Kidney glomerular epithelial cell (primary cell): ENCODE results near the gene ILKAP.

Source experiments
- DNase-seq: peaks from one replicate; lab custom pipeline; 2025; lab: John Stamatoyannopoulos, UW

The ILKAP gene

GRCh38 chr2:238164906-238165287, 38.6 kb downstream of the ILKAP start:
- no peak for DNase-seq

DNA sequence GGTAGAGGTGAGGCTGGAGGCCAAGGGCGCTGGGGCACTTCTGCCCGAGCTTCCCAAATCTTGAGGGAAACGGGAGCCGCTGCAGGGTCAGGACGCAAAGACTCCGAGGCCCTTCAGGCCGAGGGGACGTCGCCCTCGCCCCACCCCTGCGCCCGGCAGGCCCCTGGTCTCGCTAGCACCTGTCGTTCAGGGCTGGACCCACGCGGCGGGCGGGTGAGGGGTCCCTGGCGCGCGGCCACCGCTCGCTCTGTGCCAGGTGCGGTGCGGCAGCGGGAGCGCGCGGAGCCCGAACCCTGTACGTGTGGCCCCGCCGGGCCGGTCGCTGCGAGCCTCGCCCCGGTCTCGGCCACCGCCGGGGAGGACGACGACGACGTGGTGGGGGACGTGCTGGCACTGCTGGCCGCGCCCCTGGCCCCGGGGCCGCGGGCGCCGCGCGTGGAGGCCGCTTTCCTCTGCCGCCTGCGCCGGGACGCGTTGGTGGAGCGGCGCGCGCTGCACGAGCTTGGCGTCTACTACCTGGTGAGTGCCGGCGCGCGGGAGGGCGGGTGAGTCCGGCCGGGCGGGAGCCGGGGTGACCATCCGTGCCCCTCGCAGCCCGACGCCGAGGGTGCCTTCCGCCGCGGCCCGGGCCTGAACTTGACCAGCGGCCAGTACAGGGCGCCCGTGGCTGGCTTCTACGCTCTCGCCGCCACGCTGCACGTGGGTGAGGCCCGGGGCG, 39.9 kb downstream of the ILKAP start:
- DNase-seq = no peak

DNA sequence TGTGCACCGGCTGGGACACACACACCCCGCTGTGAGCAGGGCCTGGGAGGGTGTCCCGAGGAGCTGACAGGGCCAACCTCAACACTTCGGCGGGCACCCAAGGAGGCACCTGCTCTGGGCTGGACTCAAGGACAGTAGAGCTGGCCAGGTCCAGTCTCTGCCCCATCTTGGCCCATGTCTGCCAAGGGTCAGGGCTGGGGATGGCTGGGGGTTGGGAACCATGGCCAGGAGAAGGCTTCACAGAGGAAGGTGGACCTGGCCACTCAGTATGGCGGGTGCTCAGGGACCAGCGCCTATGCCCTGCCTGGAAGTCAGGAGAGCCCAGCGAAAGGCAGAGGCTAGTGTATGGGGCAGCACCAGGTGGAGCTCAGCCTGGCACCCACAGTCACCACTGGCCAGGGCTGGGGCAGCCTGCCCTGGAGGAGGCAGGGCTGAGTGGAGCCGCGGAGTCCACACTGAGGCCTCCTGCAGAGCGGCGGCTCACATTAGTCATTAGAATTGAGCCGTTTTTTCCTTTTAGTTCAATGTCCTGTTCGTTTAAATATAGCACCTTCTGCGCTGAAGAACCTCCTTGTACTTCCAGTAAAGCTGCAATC, 40.6 kb downstream of the ILKAP start:
- peak; percentile 61 for DNase-seq

- no peak for DNase-seq
These were observed 41.1 kb downstream of the ILKAP start for GRCh38 chr2:238162251-238162845.

DNA sequence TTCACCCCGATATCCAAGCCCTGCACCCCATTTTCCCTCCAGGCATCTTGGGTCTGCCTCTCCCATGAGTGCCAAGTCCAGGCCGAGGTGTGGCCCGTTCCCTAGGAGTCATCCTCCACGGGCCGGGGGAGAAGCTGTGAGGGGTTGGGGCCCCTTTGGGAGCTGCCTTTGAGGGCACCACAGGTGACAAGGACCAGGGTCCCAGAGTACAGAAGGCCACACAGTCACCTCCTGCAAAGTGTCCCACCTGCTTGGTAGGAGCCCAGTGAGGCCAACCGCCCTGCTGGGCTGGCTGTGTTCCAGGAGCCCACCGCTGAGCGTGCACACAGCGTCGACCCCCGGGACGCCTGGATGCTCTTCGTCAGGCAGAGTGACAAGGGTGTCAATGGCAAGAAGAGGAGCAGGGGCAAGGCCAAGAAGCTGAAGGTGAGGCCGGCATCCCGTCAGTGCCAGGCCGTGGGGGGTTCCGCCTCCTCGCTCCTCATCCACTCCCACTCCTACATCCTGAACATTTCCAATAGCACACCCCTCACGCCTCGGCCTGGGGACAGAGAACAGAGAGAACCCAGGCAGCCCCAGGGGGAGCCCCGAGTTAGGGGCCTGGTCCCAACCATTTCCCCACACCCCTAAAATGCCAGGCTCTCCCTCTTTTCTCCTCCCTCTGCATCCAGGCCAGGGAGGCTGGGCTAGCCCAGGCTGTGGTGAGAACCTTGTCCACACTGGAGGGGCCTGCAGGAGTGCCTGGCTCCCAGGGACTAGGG, 42.0 kb downstream of the ILKAP start:
- no peak for DNase-seq

GRCh38 chr2:238160206-238161129, 43.0 kb downstream of the ILKAP start:
- no peak for DNase-seq

DNA sequence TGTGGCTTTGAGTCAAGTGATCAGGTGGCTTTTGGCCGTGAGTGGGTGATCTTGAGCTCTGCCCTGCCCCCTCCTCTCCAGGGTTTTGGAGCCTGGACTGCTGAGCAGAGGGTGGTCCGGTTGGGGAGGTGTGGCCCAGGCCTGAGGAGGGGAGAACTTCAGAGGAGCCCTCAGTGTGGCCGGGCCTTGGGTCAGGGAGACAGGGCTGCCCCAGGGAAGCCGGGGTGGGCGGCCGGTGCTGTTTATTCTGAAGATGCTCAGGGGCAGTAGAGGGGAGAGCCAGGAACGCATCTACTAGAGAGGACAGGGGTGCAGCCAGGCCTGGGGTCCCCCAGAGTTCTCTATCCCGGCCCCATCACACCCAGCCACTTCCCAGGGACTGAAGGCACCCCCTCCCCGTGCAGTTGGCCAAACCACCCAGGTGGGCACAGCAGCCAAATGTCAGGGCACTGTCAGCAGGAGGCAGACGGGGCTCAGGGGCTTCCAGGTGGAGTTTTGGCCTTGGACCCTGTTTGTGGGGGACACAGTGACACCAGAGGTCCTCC, 43.8 kb downstream of the ILKAP start:
- DNase-seq = no peak

DNA sequence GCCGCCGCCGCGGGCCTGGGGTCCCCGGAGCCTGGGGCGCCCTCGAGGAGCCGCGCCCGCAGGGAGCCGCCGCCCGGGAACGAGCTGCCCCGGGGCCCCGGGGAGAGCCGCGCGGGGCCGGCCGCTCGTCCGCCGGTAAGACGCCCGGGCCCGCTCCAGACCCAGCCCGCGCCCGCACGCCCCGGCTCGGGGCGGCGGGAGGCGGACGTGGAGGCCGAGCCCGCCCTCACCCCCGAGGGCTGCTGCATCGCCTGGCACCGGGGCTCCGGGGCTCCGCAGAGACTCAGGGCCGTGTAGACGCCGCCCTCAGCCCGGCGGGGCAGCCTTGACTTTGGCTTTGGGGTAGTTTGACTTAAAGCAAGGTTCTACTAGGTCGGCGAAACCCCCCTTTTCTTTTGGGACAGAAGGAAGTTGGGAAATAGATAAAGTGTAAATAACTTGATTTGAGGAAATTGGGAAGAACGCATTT, 44.4 kb downstream of the ILKAP start:
- no peak for DNase-seq

DNA sequence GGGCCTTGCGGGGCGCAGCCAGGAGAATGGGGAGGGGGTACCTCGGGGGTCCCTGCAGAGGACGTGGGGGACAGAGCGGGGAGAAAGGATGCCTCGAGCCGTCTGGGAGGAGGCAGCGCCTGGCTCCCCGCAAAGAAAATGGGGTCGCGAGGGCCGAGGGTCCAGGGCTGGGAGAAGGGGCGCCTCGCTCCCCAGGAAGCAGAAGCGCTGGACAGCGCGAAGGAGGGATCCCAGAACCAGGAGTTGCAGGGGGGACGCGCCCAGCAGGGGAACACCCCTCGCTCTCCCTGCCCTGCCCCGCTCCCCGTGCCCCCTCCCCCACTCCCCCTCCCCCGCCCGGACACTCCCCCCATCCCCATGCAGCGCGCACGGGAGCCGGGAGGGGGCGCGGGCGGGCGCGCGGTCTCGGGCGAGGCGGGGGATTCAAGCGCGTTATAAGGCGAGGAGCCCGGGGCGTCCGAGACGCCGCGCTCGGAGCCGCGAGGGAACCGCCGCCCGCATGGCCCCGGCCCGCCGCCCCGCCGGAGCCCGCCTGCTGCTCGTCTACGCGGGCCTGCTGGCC, 44.9 kb downstream of the ILKAP start, which contains the start of gene ERFE:
ERFE (plus strand) TSS at position 462 of the 562 bp plus-strand sequence; CDS start at position 500, 38 bp downstream.
- DNase-seq = no peak

DNA sequence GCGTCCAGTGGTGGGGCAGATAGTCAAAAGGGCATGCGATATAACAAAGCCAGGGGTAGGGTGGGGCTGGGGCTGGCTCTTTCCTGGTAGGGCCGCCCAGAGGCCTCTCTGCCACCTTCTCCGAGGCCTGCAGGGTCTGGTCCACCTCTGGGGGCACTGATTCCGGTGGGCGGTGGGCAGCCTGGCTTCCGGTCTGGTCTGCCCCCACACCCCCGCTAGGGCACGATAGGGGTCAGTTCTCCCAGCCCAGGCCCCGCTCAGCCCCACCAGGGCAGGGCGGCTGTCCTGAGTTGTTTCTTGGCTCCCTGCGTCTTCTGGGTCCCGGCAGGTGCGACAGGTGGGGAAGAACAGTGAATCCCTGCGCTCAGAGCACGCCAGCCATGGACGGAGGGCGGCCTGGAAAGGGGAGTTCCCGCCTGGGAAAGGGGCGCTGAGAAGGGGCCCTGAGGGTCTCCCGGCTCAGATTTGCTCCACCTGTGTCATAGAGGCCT, 45.4 kb downstream of the ILKAP start:
- no peak for DNase-seq

DNA sequence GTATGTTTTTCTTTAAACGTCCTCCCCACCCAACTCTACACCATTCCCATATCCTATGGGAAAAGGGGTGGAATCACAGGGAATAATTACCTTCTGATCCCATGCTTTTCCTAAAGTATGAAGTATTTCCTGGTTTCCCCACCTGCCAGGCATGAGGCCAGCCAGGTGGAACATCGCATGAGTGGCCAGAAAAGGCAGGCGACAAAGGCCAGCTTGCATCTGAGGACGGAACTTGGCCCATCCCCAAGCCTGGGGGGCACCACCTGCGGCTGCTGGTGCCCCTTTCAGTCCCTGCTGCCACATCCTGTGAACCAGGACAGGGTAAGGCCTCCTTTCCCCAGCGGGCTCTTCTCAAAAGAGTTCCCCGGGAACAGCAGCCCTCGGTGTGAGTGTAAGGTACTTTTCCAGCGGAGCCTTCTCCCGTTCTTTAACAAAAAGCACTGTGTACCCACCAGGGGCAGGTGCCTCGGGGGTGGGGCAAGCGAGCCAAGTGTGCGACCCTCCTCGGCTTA, 45.9 kb downstream of the ILKAP start:
- DNase-seq = no peak

DNA sequence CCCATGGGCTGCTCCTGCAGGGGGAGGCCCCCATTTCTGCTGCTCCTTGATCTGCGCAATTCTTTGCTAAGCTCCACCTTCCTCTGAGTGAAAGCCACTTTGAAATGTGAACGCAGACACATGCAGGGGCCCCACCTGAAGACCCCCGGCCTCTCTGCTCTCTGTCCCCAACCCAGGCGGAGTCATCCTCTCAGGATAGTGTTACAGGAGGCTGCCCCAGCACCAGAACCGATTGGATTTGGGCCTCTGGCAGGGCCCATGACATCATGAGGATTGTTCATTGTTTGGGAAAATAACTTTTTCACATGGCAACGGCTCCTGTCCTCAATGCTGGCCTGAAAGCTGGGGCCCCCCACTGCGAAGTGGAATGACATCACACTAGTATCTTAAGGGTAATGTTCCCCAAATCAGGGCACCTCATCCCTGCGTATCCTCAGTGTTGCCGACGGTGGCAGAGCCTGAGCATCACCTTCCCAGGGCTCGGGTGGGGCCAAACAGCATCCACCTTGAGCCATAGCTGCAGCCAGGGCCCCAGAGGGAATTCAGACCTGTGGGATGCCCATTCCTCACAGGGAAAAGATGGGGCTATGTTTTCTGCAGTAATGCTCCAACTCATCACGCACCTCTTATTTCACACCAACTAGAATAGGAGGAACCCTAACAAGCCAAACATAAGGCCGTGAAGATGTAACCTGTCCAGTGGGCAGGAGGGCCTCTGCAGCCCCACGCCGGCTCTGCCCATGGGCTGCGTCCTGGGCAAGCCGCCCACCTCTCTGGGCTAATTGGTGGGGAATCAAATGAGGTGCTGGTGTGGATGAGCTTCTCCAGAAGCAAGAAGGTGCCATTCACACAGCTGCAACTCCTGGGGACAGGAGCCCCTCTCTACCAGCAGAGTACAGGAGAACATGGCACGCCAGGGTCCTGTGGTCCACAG, 47.5 kb downstream of the ILKAP start:
- peak; percentile 25 for DNase-seq

- DNase-seq = peak; percentile 98
These were observed 48.3 kb downstream of the ILKAP start for GRCh38 chr2:238155051-238155760.

DNA sequence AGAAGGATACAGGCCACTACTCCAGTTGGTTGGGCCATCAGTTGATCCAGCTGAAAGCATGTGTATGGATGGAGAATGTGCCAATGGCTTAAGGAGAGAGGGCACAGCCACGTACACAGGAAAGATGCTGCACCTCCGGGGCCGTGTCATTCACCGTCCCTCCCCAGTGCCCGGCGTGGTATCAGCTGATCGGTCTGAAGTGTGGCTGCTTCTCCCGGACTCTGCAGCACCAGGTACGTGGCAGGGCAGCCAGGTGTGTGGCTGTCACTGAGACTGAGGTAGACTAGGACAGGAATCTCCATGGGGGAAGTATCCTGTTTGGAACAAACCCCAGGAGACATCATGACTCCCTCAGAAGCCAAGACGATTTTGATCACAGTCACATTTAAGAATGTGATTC, 48.9 kb downstream of the ILKAP start:
- DNase-seq = no peak

GRCh38 chr2:238152771-238153688, 50.5 kb downstream of the ILKAP start:
- no peak for DNase-seq

GRCh38 chr2:238151628-238152235, 51.8 kb downstream of the ILKAP start:
- DNase-seq = no peak

GRCh38 chr2:238151205-238151604, 52.3 kb downstream of the ILKAP start:
- DNase-seq = no peak
